HUES6 (cell line): ENCODE results near the gene LRRC25.

ENCODE experiments used
- H3K27ac ChIP-seq: 2 replicates; pipeline ENCODE4 v1.7.0; 2013; ENCODE audit warnings: low read depth, mild to moderate bottlenecking, low read length, inconsistent platforms
- H3K27me3 ChIP-seq: 2 replicates; pipeline ENCODE4 v1.6.1; 2013; ENCODE audit warnings: low read length; ENCODE audit not compliant: control insufficient read depth, insufficient read depth
- H3K36me3 ChIP-seq: 2 replicates; pipeline ENCODE4 v1.6.1; 2013; ENCODE audit warnings: low read length; ENCODE audit not compliant: control insufficient read depth, insufficient read depth
- H3K4me1 ChIP-seq: 2 replicates; pipeline ENCODE4 v1.6.1; 2013; ENCODE audit warnings: low read length; ENCODE audit not compliant: control insufficient read depth, insufficient read depth
- H3K4me3 ChIP-seq: 2 replicates; pipeline ENCODE4 v1.5.1; 2013; ENCODE audit warnings: low read depth, low read length
- H3K9ac ChIP-seq: one replicate; pipeline ENCODE4 v1.6.1; 2013; ENCODE audit warnings: mild to moderate bottlenecking, low read length
- H3K9me3 ChIP-seq: 2 replicates; pipeline ENCODE4 v1.6.1; 2013; ENCODE audit warnings: low read depth, low read length; ENCODE audit not compliant: control insufficient read depth, insufficient read depth

The LRRC25 gene

DNA sequence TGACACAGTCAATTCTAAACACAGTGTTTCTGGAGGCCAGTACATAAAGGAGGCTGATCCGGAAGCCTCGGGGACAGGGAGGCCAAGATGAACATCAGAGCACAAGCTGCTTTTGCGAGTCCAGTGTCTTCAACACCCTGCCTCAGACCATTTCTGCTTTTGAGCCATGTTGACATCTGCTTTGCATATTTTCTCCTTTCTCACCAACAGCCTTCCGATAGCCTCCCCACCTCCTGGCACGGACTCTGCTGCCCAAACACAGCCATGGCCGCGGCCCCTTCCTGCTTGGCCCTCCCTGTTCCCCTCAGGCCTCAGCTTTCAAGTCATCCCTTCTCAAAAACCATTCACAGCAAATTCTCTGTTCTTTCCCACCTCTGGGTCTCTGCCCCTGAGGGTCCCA, 3.6 kb downstream of the LRRC25 start:
- H3K9me3 ChIP-seq: no peaks in the 10 kb centered on the region
- H3K4me3 ChIP-seq: no peak overlapping the region
- peaks cover 8% of the 10 kb centered on the region; the same call in 1 of the 2 replicates for H3K27me3 ChIP-seq
- H3K9ac ChIP-seq: no peak overlapping the region
- peaks cover 8% of the 10 kb centered on the region; the same call in 1 of the 2 replicates for H3K36me3 ChIP-seq
- peaks cover 6% of the 10 kb centered on the region; the same call in 1 of the 2 replicates for H3K4me1 ChIP-seq
- no peak overlapping the region for H3K27ac ChIP-seq

- no peak overlapping the region for H3K27ac ChIP-seq
- H3K4me3 ChIP-seq: no peak overlapping the region
- peaks cover 16% of the 10 kb centered on the region; the same call in 1 of the 2 replicates for H3K27me3 ChIP-seq
- H3K9me3 ChIP-seq: no peaks in the 10 kb centered on the region
- no peak overlapping the region for H3K9ac ChIP-seq
- H3K36me3 ChIP-seq: peaks cover 8% of the 10 kb centered on the region; the same call in 1 of the 2 replicates
- peaks cover 9% of the 10 kb centered on the region; the same call in 1 of the 2 replicates for H3K4me1 ChIP-seq
Measured at GRCh38 chr19:18392926-18393325, 4.5 kb downstream of the LRRC25 start.

- Histone ChIP-seq H3K27me3 (peaks cover 19% of the 10 kb centered on the region), H3K36me3 (peaks cover 8% of the 10 kb centered on the region; the same call in 1 of the 2 replicates), H3K4me1 (peaks cover 6% of the 10 kb centered on the region; the same call in 1 of the 2 replicates), H3K27ac (no peak overlapping the region), H3K9ac (no peak overlapping the region), H3K9me3 (no peaks in the 10 kb centered on the region), H3K4me3 (no peak overlapping the region)
Measured at GRCh38 chr19:18392417-18392816, 5.0 kb downstream of the LRRC25 start.

DNA sequence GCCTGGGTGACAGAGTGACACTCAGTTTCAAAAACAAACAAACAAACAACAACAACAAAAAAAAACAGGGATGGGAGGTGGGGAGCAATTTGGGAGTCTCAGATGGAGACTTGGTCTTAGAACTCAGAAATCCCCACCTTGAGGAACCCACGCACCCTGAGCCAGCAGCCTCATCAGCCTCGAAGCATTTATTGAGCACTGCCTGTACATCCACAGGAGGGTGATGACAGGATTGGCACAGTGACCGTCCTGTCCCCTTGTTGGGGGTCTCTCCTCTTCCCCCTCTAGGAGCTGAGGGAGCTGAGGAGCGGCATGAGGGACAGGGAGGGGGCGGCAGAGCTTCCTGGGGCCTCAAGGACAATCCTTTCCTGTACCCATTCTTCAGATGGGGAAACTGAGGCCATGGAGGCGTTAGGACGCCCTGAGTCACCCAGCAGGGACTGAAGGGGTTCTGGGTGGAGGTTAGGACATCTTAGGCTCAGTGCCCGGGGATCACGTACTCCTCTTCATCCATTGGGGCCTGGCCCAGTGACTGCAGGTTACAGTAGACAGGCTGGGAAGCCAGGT, 5.8 kb downstream of the LRRC25 start:
- Histone ChIP-seq H3K4me1 (peaks cover 3% of the 10 kb centered on the region; the same call in 1 of the 2 replicates), H3K27ac (no peak overlapping the region), H3K9ac (no peak overlapping the region), H3K27me3 (peaks cover 24% of the 10 kb centered on the region), H3K36me3 (peaks cover 8% of the 10 kb centered on the region; the same call in 1 of the 2 replicates), H3K9me3 (no peaks in the 10 kb centered on the region), H3K4me3 (no peak overlapping the region)

DNA sequence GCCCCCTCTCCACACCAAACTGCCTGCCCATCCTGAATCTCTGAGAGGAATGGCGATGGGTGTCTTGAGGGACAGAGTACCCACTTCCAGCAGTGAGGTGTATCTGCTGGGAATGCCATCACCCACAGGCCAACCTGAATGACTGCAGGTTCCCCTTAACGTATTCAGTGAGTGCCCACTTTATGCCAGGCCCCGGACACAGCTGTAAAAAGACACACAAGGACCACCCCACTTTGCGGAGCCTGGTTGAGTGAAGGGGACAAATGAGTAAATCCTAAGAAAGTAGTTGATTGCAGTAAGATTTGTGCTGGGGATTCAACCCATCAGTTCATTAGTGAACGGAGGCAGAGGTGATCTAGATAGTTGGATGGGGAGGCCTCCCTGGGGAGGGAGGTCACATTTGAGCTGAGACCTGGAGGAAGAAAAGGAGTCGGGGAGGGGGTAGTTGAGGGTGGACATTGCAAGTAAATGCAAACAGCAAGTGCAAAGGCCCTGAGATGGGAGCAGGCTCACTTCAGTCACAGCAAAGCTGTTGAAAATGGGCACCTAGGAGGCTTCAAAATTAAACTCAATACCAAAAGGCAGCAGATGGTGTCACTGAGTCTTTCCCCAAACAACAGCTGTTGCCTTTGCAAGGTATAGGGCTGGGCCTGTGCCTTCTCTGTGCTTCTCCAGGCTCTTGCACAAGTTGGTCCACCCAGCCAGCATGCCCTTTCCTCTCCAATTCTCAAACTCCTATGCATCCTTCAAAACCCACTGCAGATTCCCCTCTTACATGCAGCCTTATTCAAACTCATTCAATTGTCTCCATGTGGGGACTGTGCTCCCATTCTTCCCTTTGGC, 7.1 kb downstream of the LRRC25 start:
- H3K36me3 ChIP-seq: peaks cover 8% of the 10 kb centered on the region; the same call in 1 of the 2 replicates
- H3K27me3 ChIP-seq: peaks cover 24% of the 10 kb centered on the region
- H3K4me3 ChIP-seq: no peak overlapping the region
- peaks cover 8% of the 10 kb centered on the region; the same call in 1 of the 2 replicates for H3K4me1 ChIP-seq
- H3K9me3 ChIP-seq: no peaks in the 10 kb centered on the region
- no peak overlapping the region for H3K27ac ChIP-seq
- H3K9ac ChIP-seq: no peak overlapping the region

GRCh38 chr19:18389726-18390064, 7.7 kb downstream of the LRRC25 start:
- Histone ChIP-seq H3K27me3 (peaks cover 24% of the 10 kb centered on the region), H3K9ac (no peak overlapping the region), H3K27ac (no peak overlapping the region), H3K4me1 (peaks cover 9% of the 10 kb centered on the region; the same call in 1 of the 2 replicates), H3K9me3 (no peaks in the 10 kb centered on the region), H3K36me3 (peaks cover 8% of the 10 kb centered on the region; the same call in 1 of the 2 replicates), H3K4me3 (no peak overlapping the region)

GRCh38 chr19:18388960-18389725, 8.3 kb downstream of the LRRC25 start:
- peaks cover 24% of the 10 kb centered on the region for H3K27me3 ChIP-seq
- H3K9me3 ChIP-seq: no peaks in the 10 kb centered on the region
- no peak overlapping the region for H3K9ac ChIP-seq
- peak overlapping the region; percentile 48; the same call in 1 of the 2 replicates for H3K4me3 ChIP-seq
- peaks cover 9% of the 10 kb centered on the region; the same call in 1 of the 2 replicates for H3K4me1 ChIP-seq
- peaks cover 8% of the 10 kb centered on the region; the same call in 1 of the 2 replicates for H3K36me3 ChIP-seq
- H3K27ac ChIP-seq: no peak overlapping the region

GRCh38 chr19:18388100-18388959, 9.1 kb downstream of the LRRC25 start:
- Histone ChIP-seq H3K4me3 (peak overlapping the region; percentile 48), H3K27me3 (peaks cover 24% of the 10 kb centered on the region), H3K4me1 (peaks cover 9% of the 10 kb centered on the region; the same call in 1 of the 2 replicates), H3K36me3 (peaks cover 8% of the 10 kb centered on the region; the same call in 1 of the 2 replicates), H3K27ac (no peak overlapping the region), H3K9ac (no peak overlapping the region), H3K9me3 (no peaks in the 10 kb centered on the region)

- peak overlapping the region; percentile 44 for H3K4me3 ChIP-seq
- peaks cover 24% of the 10 kb centered on the region for H3K27me3 ChIP-seq
- H3K9ac ChIP-seq: peak overlapping the region; percentile 29
- no peak overlapping the region for H3K27ac ChIP-seq
- no peaks in the 10 kb centered on the region for H3K9me3 ChIP-seq
- peaks cover 9% of the 10 kb centered on the region; the same call in 1 of the 2 replicates for H3K4me1 ChIP-seq
- H3K36me3 ChIP-seq: peaks cover 8% of the 10 kb centered on the region; the same call in 1 of the 2 replicates
Measured at GRCh38 chr19:18386543-18387271, 10.7 kb downstream of the LRRC25 start.
